ENCODE data around the gene GDF10. TPM values are rescaled to one million over a fixed set of nuclear protein-coding genes. Genes with fewer than 3 reads are reported as not detected.

Gene GDF10
- total RNA-seq, 2 experiments from 2014 or later = 4.1 TPM

DNA sequence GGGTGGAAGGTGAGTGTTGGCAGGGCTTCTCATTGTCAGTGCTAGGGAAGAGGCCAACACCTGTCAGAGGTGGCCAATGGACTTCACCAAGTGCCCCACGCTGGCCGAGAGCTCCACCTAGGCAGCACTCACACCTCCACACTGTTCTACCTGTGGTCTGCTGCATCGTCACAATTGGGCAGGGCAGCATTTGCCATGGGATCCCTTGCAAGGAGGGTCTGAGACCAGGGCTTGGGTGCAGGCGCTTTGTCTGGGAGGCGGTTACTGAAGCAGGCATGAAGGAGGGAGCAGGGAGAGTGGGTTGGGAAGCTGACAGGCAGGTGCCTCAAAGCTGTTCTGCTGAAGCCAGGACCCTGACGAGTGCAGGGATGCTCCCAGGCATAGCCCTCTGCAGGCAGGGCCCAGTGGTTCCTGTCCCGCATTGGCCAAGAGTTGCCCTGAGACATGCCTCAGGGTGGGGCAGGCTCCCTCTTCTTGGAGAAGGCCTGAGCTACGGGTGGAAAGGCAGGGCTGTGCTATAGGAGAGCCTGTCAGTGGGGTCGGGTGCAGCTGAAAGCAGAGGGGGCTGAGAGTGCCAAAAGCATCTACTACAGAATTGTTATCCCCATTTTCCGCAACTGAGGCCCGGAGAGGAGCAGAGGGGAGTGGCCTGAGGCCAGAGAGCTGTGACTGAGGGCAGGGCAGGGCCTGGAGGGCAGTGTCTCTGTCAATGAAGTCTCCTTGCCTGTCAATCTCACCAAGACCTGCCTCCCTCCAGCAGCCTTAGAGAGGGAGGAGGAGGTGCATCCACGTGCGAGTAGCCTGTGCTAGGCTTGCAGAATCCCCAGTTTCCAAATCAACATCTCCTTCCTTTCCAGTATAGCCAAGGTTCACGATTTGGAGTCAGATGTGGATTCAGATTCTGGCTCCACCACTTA is 52.2 kb downstream of the GDF10 start:
- no peaks in the 10 kb centered on the region for H3K9me3 Mint-ChIP-seq
- no peaks in the 10 kb centered on the region for H3K36me3 Mint-ChIP-seq
- H3K27me3 Mint-ChIP-seq = no peaks in the 10 kb centered on the region
- H3K27ac Mint-ChIP-seq = no peak overlapping the region
- no peaks in the 10 kb centered on the region for H3K4me1 Mint-ChIP-seq
- H3K4me3 Mint-ChIP-seq = no peak overlapping the region
- no peak for DNase-seq

GRCh38 chr10:47353351-47353750 is 53.4 kb downstream of the GDF10 start:
- H3K4me1 Mint-ChIP-seq = no peaks in the 10 kb centered on the region
- no peak for DNase-seq
- H3K27me3 Mint-ChIP-seq = no peaks in the 10 kb centered on the region
- no peaks in the 10 kb centered on the region for H3K36me3 Mint-ChIP-seq
- H3K27ac Mint-ChIP-seq = no peak overlapping the region
- no peaks in the 10 kb centered on the region for H3K9me3 Mint-ChIP-seq
- H3K4me3 Mint-ChIP-seq = no peak overlapping the region

DNA sequence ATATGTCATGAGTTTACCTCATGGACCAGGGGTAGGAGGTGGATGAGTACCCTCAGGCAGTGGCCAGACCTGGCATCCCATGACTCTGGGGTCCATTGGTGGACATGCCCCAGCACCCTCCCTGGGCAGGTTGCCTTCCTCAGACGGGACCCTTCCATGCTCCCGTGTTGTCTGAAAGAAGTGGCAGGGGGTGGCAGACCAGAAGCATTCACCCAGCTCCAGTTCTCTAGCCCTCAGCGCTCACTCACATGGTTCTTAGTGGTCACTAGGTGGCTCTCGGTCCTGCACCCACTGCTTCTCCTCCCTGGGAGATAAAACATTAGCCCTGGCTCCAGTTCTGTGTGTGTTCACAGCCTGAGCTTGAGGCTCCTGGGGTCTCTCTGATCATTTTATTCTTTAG is 54.2 kb downstream of the GDF10 start:
- H3K4me1 Mint-ChIP-seq = no peaks in the 10 kb centered on the region
- no peak overlapping the region for H3K27ac Mint-ChIP-seq
- H3K27me3 Mint-ChIP-seq = no peaks in the 10 kb centered on the region
- DNase-seq = no peak
- H3K36me3 Mint-ChIP-seq = no peaks in the 10 kb centered on the region
- H3K9me3 Mint-ChIP-seq = no peaks in the 10 kb centered on the region
- H3K4me3 Mint-ChIP-seq = no peak overlapping the region

DNA sequence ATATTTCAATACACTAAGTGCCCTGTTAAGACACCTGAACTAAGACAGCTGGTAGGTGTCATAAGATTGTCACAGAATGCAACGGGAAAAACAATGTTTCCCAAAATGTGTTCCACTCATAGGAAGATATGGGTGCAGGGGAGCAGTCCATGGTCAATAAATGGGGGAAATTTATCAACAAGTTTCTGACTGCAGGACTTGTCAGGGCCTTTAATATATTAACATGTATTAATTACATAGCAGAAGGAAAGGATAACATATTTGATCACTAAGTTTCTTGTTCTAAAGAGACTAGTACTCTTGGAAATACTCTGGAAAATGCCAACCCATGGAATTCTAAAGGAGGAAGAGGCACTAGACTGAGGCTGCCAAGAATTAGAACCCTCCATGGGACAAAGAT is 54.9 kb downstream of the GDF10 start:
- no peak overlapping the region for H3K4me3 Mint-ChIP-seq

DNA sequence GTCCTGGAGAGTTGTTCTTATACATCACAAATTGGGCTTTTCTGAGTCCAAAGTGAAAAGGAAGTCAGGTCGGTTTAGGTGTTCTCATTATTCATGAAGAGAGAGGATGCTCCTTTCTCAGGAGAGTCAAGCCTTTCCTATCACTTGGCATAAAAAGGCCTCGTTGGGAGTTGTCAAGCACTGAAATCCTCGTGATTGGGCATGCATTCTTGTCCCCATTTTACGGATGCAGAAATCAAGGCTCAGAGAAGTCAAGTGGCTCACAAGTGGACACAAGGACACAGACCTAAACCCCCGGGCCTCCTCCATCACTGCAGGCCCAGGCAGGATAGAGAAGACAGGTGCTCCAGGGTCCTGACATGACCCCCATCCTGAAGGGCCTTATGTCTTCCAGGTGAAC is 56.7 kb downstream of the GDF10 start:
- H3K36me3 Mint-ChIP-seq = no peaks in the 10 kb centered on the region

More for the DNA sequence above, 54.9 kb downstream of the GDF10 start:
- no peaks in the 10 kb centered on the region for H3K27me3 Mint-ChIP-seq
- no peaks in the 10 kb centered on the region for H3K36me3 Mint-ChIP-seq
- no peaks in the 10 kb centered on the region for H3K4me1 Mint-ChIP-seq
- DNase-seq = no peak
- no peaks in the 10 kb centered on the region for H3K9me3 Mint-ChIP-seq
- H3K27ac Mint-ChIP-seq = no peak overlapping the region

GRCh38 chr10:47357131-47357582 is 57.2 kb downstream of the GDF10 start:
- no peak overlapping the region for H3K4me3 Mint-ChIP-seq
- H3K27ac Mint-ChIP-seq = no peak overlapping the region
- no peak for DNase-seq
- H3K4me1 Mint-ChIP-seq = no peaks in the 10 kb centered on the region
- H3K36me3 Mint-ChIP-seq = no peaks in the 10 kb centered on the region
- H3K27me3 Mint-ChIP-seq = no peaks in the 10 kb centered on the region
- no peaks in the 10 kb centered on the region for H3K9me3 Mint-ChIP-seq

More for the DNA sequence above, 56.7 kb downstream of the GDF10 start:
- H3K4me3 Mint-ChIP-seq = no peak overlapping the region
- no peak overlapping the region for H3K27ac Mint-ChIP-seq
- H3K27me3 Mint-ChIP-seq = no peaks in the 10 kb centered on the region
- H3K4me1 Mint-ChIP-seq = no peaks in the 10 kb centered on the region
- H3K9me3 Mint-ChIP-seq = no peaks in the 10 kb centered on the region
- no peak for DNase-seq

DNA sequence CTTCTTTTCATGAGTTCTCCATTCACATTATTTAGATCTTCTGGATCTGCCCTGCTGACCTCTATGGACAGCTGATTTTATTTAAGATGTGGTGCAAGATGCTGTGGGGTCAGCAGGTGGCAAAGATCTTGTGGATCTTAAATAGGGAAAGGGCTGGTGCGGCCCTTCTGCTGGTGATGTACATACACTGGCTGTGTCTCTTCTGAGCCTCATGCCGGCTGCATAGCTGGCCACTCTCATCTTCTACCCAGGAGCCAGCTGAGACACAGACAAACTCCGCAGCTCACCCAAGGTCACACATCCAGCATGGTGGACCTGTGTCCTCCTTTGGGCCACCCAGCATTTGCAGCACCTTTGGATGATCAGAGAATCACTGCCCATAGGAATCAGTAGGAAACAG is 57.9 kb downstream of the GDF10 start:
- H3K36me3 Mint-ChIP-seq = no peaks in the 10 kb centered on the region
- H3K4me3 Mint-ChIP-seq = no peak overlapping the region
- H3K4me1 Mint-ChIP-seq = no peaks in the 10 kb centered on the region
- H3K9me3 Mint-ChIP-seq = no peaks in the 10 kb centered on the region
- DNase-seq = no peak
- H3K27ac Mint-ChIP-seq = no peak overlapping the region
- H3K27me3 Mint-ChIP-seq = no peaks in the 10 kb centered on the region

GRCh38 chr10:47358457-47358856 is 58.5 kb downstream of the GDF10 start:
- no peak overlapping the region for H3K4me3 Mint-ChIP-seq
- no peak overlapping the region for H3K27ac Mint-ChIP-seq
- H3K36me3 Mint-ChIP-seq = no peaks in the 10 kb centered on the region
- no peaks in the 10 kb centered on the region for H3K4me1 Mint-ChIP-seq
- no peak for DNase-seq
- H3K27me3 Mint-ChIP-seq = no peaks in the 10 kb centered on the region
- H3K9me3 Mint-ChIP-seq = no peaks in the 10 kb centered on the region

- Mint-ChIP-seq H3K27me3 (no peaks in the 10 kb centered on the region), H3K36me3 (no peaks in the 10 kb centered on the region), H3K9me3 (no peaks in the 10 kb centered on the region), H3K27ac (no peak overlapping the region), H3K4me1 (no peaks in the 10 kb centered on the region), H3K4me3 (no peak overlapping the region)
- no peak for DNase-seq
Measured at GRCh38 chr10:47359101-47359500, 59.1 kb downstream of the GDF10 start.

- DNase-seq = no peak
- Mint-ChIP-seq H3K27me3 (no peaks in the 10 kb centered on the region), H3K36me3 (no peaks in the 10 kb centered on the region), H3K4me1 (no peaks in the 10 kb centered on the region), H3K27ac (no peak overlapping the region), H3K4me3 (no peak overlapping the region), H3K9me3 (no peaks in the 10 kb centered on the region)
Measured at GRCh38 chr10:47359626-47360418, 59.8 kb downstream of the GDF10 start.

DNA sequence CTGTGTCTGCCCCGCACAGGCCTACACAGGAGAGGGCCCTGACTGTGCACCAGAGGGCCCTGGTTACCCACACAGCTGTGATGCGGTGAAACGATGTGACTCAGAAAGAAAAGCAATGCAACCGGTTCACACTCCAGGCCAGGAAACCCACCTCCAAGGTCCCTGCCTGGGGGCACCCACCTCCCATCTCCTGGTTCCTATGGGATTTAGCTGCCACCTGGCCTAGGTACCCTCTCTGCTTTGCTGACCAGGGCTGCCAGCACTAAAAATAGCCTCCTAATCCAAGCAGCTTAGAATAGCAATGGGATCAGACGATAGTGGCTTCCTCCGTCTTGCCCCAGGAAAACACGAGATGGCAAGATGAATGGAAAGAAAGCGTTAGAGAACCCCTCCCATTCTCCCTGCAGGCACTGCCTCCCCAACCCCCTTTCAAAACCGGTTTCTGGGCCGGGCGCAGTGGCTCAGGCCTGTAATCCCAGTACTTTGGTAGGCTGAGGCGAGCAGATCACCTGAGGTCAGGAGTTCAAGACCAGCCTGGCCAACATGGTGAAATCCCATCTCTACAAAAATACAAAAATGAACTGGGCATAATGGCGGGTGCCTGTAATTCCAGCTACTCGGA is 60.5 kb downstream of the GDF10 start:
- no peaks in the 10 kb centered on the region for H3K4me1 Mint-ChIP-seq
- H3K27ac Mint-ChIP-seq = no peak overlapping the region
- no peaks in the 10 kb centered on the region for H3K36me3 Mint-ChIP-seq
- no peaks in the 10 kb centered on the region for H3K27me3 Mint-ChIP-seq
- H3K9me3 Mint-ChIP-seq = no peaks in the 10 kb centered on the region
- H3K4me3 Mint-ChIP-seq = no peak overlapping the region
- no peak for DNase-seq

GRCh38 chr10:47361293-47361692 is 61.3 kb downstream of the GDF10 start:
- DNase-seq = peak; percentile 26
- Mint-ChIP-seq H3K27ac (no peak overlapping the region), H3K9me3 (no peaks in the 10 kb centered on the region), H3K4me3 (no peak overlapping the region), H3K36me3 (no peaks in the 10 kb centered on the region), H3K27me3 (no peaks in the 10 kb centered on the region), H3K4me1 (no peaks in the 10 kb centered on the region)

DNA sequence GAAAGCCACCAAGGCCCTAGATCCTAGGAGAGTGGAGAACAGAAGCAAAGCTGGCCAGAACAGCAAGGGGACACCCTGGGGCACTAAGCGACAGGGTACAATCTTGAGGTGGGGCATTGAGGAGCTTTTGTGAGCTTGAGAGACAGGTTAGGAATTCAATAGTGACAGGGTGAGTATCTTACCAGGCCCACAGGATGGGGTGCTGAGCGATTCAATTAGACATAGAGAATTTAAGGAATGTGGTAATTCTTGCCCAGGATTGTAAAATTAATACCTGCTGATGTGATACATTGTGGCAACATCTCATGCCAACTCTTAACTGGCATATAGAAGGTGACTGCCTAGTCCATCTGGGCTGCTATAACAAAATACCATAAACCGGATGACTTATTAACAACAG is 62.2 kb downstream of the GDF10 start:
- no peaks in the 10 kb centered on the region for H3K9me3 Mint-ChIP-seq
- no peak overlapping the region for H3K27ac Mint-ChIP-seq
- no peaks in the 10 kb centered on the region for H3K4me1 Mint-ChIP-seq
- H3K27me3 Mint-ChIP-seq = no peaks in the 10 kb centered on the region
- DNase-seq = no peak
- H3K4me3 Mint-ChIP-seq = no peak overlapping the region
- H3K36me3 Mint-ChIP-seq = no peaks in the 10 kb centered on the region

All from activated naive CD8-positive, alpha-beta T cell treated with anti-CD3 and anti-CD28 coated beads for 36 hours (primary cell).